ENCODE data around the gene PHRF1. TPM values are rescaled to one million over a fixed set of nuclear protein-coding genes. Genes with fewer than 3 reads are reported as not detected.

The PHRF1 gene
- total and polyA plus RNA-seq, 2 of the 4 experiments (the other 2 are of a cell fraction): 10.9 to 17.5 TPM

GRCh38 chr11:595400-595799 is 19.1 kb downstream of the PHRF1 start:
- no peak overlapping the region for H2BK20ac ChIP-seq (ENCODE audit: low read depth, low read length)
- peaks cover 28 to 57% of the 10 kb centered on the region in 2 experiments for H3K79me1 ChIP-seq (ENCODE audit: low read depth in 1 of 2, low read length in 2 of 2)
- WGBS, 2 experiments (ENCODE audit: extremely low coverage in 2 of 2, insufficient read length in 1 of 2): 100% methylated on average over 2 of the region's 10 CpGs; no CpG with 5 or more reads in 1 of the 2 experiments
- peaks cover 42% of the 10 kb centered on the region for H4K20me1 ChIP-seq (ENCODE audit: insufficient read depth, low read length)
- no peak for ATAC-seq (ENCODE audit: low read depth)
- H3K27ac ChIP-seq (ENCODE audit: insufficient read depth, low read length): no peak overlapping the region
- no peaks in the 10 kb centered on the region for H3K4me1 ChIP-seq (ENCODE audit: control insufficient read depth, insufficient read depth, low read length)
- no peak overlapping the region for H3K56ac ChIP-seq (ENCODE audit: extremely low read depth, insufficient read depth, low read length)
- no peak overlapping the region for H2BK120ac ChIP-seq (ENCODE audit: low read depth, low read length)
- H3K14ac ChIP-seq (replicated peaks; ENCODE audit: low read depth, low read length): no peak overlapping the region
- H4K91ac ChIP-seq (ENCODE audit: insufficient read depth, low read depth, low read length): no peak overlapping the region
- H3K9me1 ChIP-seq (ENCODE audit: insufficient read depth, low read length): no peaks in the 10 kb centered on the region
- no peak for DNase-seq
- H3K23ac ChIP-seq (ENCODE audit: low read depth, low read length): no peak overlapping the region
- H4K8ac ChIP-seq (ENCODE audit: low read depth in 2 of 2, low read length in 2 of 2): no peak overlapping the region
- H2AK5ac ChIP-seq (ENCODE audit: low read depth, low read length): no peak overlapping the region
- H2BK15ac ChIP-seq (ENCODE audit: low read depth, low read length): no peak overlapping the region
- H3K4me3 ChIP-seq (ENCODE audit: insufficient read depth, low read depth, low read length): no peak overlapping the region
- H3K27me3 ChIP-seq (ENCODE audit: control insufficient read depth, insufficient read depth, low read length): no peaks in the 10 kb centered on the region
- no peak overlapping the region for H4K5ac ChIP-seq (ENCODE audit: low read depth, low read length)
- in situ Hi-C loops (cut with MboI; ENCODE audit: low sequenced_read_pairs): no loop called here
- no peak overlapping the region for H3K18ac ChIP-seq (ENCODE audit: low read depth, low read length)
- H2BK5ac ChIP-seq (ENCODE audit: low read depth, low read length, poor library complexity, severe bottlenecking): no peak overlapping the region
- no peak overlapping the region for H2AFZ ChIP-seq (replicated peaks; ENCODE audit: low read length, poor library complexity)
- peaks cover 73% of the 10 kb centered on the region for H3K36me3 ChIP-seq (ENCODE audit: control insufficient read depth, insufficient read depth, low read length)
- no peaks in the 10 kb centered on the region for H3K9me3 ChIP-seq (ENCODE audit: control insufficient read depth, insufficient read depth, low read length)
- no peak overlapping the region for H3K4me2 ChIP-seq (ENCODE audit: low read depth, low read length)
- H2AK9ac ChIP-seq (replicated peaks; ENCODE audit: low read depth, low read length, poor library complexity): no peak overlapping the region
- intact Hi-C loops (cut with micrococcal nuclease): no loop called here
- no peak overlapping the region for H3K9ac ChIP-seq (ENCODE audit: low read depth, low read length)
- no TSS peak for BruUV-seq (replicated peaks)
- ChIA-PET POLR2A (ENCODE audit: unreplicated experiment) (no interaction called here), CTCF (no interaction called here)
- H3K4ac ChIP-seq (ENCODE audit: low read depth, low read length): no peak overlapping the region
- no peak for TF ChIP-seq RCOR1 (IDR thresholded peaks at IDR 0.05; ENCODE audit: insufficient replicate concordance, low read length)
- TF ChIP-seq USF2 (IDR thresholded peaks at IDR 0.05; ENCODE audit: low read depth, low read length): no peak
- TF ChIP-seq RAD21 (IDR thresholded peaks at IDR 0.05; ENCODE audit: low read length): no peak
- TF ChIP-seq CTCF (conservative IDR thresholded peaks at IDR 0.05; ENCODE audit: low read depth, low read length): no peak
- TF ChIP-seq FOS (IDR thresholded peaks at IDR 0.05; ENCODE audit: low read depth, low read length): no peak
- dilution Hi-C loops (cut with HindIII; ENCODE audit: low sequenced_read_pairs, unreplicated experiment): no loop called here

Data from IMR-90 (cell line).